Measurements from ENCODE around the gene DNLZ.

Gene DNLZ

DNA sequence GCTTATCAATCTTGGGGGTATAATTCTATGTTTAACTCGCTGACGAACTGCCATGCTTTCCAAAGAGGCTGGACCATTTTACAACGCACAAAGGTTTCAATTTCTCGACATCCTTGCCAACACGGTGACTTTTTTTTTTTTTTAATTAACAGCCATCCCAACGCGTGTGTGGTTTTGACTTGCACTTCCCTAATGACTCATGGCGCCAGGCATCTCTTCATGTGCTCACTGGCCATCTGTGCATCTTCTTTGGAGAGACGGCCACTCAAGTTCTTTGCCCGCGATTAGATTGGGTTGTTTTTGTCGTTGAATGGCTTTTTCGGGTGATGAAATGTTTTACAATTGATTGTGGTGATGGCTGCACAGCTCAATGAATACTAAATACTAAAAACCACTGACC lies 22.5 kb upstream of the DNLZ start:
- no peaks in the 10 kb centered on the region for H3F3A ChIP-seq (ENCODE audit: insufficient read depth)
- H3K27ac ChIP-seq (ENCODE audit: low read depth, low read length), result no peak overlapping the region
- H3K9ac ChIP-seq (ENCODE audit: low read length), result no peak overlapping the region
- H3K79me2 ChIP-seq (ENCODE audit: insufficient read depth, low read length), result no peaks in the 10 kb centered on the region
- H3K4me2 ChIP-seq (ENCODE audit: low read depth, low read length, poor library complexity, severe bottlenecking), result no peak overlapping the region
- H2AFZ ChIP-seq (ENCODE audit: low read depth, low read length, severe bottlenecking), result no peak overlapping the region
- peaks cover 4% of the 10 kb centered on the region; the same call in 1 of the 2 replicates for H3K36me3 ChIP-seq (ENCODE audit: low read length)
- TF ChIP-seq, protein P1, sequence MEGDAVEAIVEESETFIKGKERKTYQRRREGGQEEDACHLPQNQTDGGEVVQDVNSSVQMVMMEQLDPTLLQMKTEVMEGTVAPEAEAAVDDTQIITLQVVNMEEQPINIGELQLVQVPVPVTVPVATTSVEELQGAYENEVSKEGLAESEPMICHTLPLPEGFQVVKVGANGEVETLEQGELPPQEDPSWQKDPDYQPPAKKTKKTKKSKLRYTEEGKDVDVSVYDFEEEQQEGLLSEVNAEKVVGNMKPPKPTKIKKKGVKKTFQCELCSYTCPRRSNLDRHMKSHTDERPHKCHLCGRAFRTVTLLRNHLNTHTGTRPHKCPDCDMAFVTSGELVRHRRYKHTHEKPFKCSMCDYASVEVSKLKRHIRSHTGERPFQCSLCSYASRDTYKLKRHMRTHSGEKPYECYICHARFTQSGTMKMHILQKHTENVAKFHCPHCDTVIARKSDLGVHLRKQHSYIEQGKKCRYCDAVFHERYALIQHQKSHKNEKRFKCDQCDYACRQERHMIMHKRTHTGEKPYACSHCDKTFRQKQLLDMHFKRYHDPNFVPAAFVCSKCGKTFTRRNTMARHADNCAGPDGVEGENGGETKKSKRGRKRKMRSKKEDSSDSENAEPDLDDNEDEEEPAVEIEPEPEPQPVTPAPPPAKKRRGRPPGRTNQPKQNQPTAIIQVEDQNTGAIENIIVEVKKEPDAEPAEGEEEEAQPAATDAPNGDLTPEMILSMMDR (IDR thresholded peaks at IDR 0.05; ENCODE audit: insufficient read depth, low read length, poor library complexity, severe bottlenecking), result no peak
- TF ChIP-seq EZH2phosphoT487 (conservative IDR thresholded peaks at IDR 0.05; ENCODE audit: low read length), result no peak
- no peak overlapping the region for H3K4me3 ChIP-seq (ENCODE audit: insufficient read depth, low read length, poor library complexity, severe bottlenecking)
- no peaks in the 10 kb centered on the region for H3K9me3 ChIP-seq (ENCODE audit: insufficient read depth, low read length)
- no peaks in the 10 kb centered on the region for H3K27me3 ChIP-seq (ENCODE audit: low read length)
- no peaks in the 10 kb centered on the region for H3K9me2 ChIP-seq (replicated peaks; ENCODE audit: insufficient read depth, low read length)
- no peaks in the 10 kb centered on the region for H4K20me1 ChIP-seq (ENCODE audit: low read depth, low read length)

DNA sequence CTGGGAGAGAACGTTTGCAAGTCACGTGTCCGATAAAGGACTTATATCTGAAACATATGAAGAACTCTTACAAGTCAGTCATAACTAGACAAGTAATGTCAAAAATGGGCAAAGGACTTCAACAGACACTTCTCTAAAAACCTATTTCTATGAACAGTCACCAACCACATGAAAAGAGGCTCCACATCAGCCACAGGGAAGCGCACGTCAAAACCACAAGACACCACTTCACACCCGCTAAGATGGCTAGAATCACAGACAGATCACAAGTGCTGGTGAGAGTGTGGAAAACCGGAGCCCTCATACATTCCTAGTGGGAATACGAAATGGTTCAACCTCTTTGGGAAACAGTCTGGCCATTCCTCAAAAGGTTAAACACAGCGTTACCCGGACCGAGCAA lies 21.5 kb upstream of the DNLZ start:
- Histone ChIP-seq H3K27ac (ENCODE audit: low read depth, low read length) (no peak overlapping the region), H4K20me1 (ENCODE audit: low read depth, low read length) (no peaks in the 10 kb centered on the region)

DNA sequence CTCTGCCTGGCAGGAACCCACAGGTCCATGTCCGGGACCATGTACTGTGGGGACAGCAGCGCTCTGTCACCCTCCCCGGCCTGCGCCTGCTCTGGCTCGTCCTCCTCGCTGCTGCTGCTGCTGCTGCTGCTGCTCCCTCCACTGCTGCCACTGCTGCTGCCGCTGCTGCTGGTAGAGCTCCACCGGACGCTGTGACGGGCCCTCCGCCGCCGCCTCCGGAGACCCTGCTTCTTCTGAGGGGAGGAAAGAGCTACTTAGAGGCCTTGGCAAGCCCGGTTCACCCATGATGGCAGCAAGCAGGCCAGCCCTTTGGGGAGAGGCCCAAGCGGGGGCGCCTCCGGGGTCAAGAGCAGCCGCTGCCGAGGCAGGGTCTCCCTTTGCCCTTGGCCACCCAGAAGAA lies 19.9 kb upstream of the DNLZ start:
- H3K27me3 ChIP-seq (ENCODE audit: low read length), result no peaks in the 10 kb centered on the region
- no peak overlapping the region for H3K9ac ChIP-seq (ENCODE audit: low read length)
- TF ChIP-seq EZH2phosphoT487 (conservative IDR thresholded peaks at IDR 0.05; ENCODE audit: low read length), result no peak
- TF ChIP-seq, protein P1 (IDR thresholded peaks at IDR 0.05; ENCODE audit: insufficient read depth, low read length, poor library complexity, severe bottlenecking), result no peak
- H3K79me2 ChIP-seq (ENCODE audit: insufficient read depth, low read length), result no peaks in the 10 kb centered on the region
- no peaks in the 10 kb centered on the region for H3K9me3 ChIP-seq (ENCODE audit: insufficient read depth, low read length)
- no peaks in the 10 kb centered on the region for H3F3A ChIP-seq (ENCODE audit: insufficient read depth)
- H3K9me2 ChIP-seq (replicated peaks; ENCODE audit: insufficient read depth, low read length), result no peaks in the 10 kb centered on the region
- H2AFZ ChIP-seq (ENCODE audit: low read depth, low read length, severe bottlenecking), result no peak overlapping the region
- no peak overlapping the region for H3K4me3 ChIP-seq (ENCODE audit: insufficient read depth, low read length, poor library complexity, severe bottlenecking)
- no peaks in the 10 kb centered on the region for H4K20me1 ChIP-seq (ENCODE audit: low read depth, low read length)
- H3K27ac ChIP-seq (ENCODE audit: low read depth, low read length), result no peak overlapping the region
- H3K36me3 ChIP-seq (ENCODE audit: low read length), result 0 out of 2 replicates have a peak, but pooled peaks cover 4% of the 10 kb centered on the region
- no peak overlapping the region for H3K4me2 ChIP-seq (ENCODE audit: low read depth, low read length, poor library complexity, severe bottlenecking)

More for the DNA sequence above, 21.5 kb upstream of the DNLZ start:
- no peak for TF ChIP-seq EZH2phosphoT487 (conservative IDR thresholded peaks at IDR 0.05; ENCODE audit: low read length)
- TF ChIP-seq, protein P1 (IDR thresholded peaks at IDR 0.05; ENCODE audit: insufficient read depth, low read length, poor library complexity, severe bottlenecking), result no peak
- Histone ChIP-seq H3F3A (ENCODE audit: insufficient read depth) (no peaks in the 10 kb centered on the region), H3K4me3 (ENCODE audit: insufficient read depth, low read length, poor library complexity, severe bottlenecking) (no peak overlapping the region), H3K27me3 (ENCODE audit: low read length) (no peaks in the 10 kb centered on the region), H3K36me3 (ENCODE audit: low read length) (0 out of 2 replicates have a peak, but pooled peaks cover 4% of the 10 kb centered on the region), H2AFZ (ENCODE audit: low read depth, low read length, severe bottlenecking) (no peak overlapping the region), H3K9me2 (replicated peaks; ENCODE audit: insufficient read depth, low read length) (no peaks in the 10 kb centered on the region), H3K4me2 (ENCODE audit: low read depth, low read length, poor library complexity, severe bottlenecking) (no peak overlapping the region), H3K9ac (ENCODE audit: low read length) (no peak overlapping the region), H3K9me3 (ENCODE audit: insufficient read depth, low read length) (no peaks in the 10 kb centered on the region), H3K79me2 (ENCODE audit: insufficient read depth, low read length) (no peaks in the 10 kb centered on the region)
